ENCODE data around the gene STK10. TPM values are rescaled to one million over a fixed set of nuclear protein-coding genes. Genes with fewer than 3 reads are reported as not detected.
A peak's percentile ranks its signal among the peaks of the same experiment; 100 is the strongest.

The STK10 gene
- total and polyA plus RNA-seq, 9 of the 15 experiments (the other 6 are each of a cell fraction or from before 2014, with no cell fraction given) = 0.30 to 6.7 (median 2.4) TPM

GRCh38 chr5:171997011-171997410, 191.0 kb downstream of the STK10 start (continued):
- no peak for TF ChIP-seq ZNF277 (CRISPR knock-in tag; IDR thresholded peaks at IDR 0.05; ENCODE audit: borderline replicate concordance)
- no peak for TF ChIP-seq ELF2 (CRISPR knock-in tag; IDR thresholded peaks at IDR 0.05)
- peak; percentile 83 for TF ChIP-seq C11orf30 (IDR thresholded peaks at IDR 0.05; ENCODE audit: low read depth)
- TF ChIP-seq ETV6 (IDR thresholded peaks at IDR 0.05; ENCODE audit: borderline replicate concordance in 1 of 2, low read depth in 2 of 2, low read length in 1 of 2) = no peak
- no peak for TF ChIP-seq ETV6 (CRISPR knock-in tag; IDR thresholded peaks at IDR 0.05; ENCODE audit: borderline replicate concordance)
- no peak for TF ChIP-seq FOSL1 (tag; conservative IDR thresholded peaks at IDR 0.05)
- TF ChIP-seq GTF2A2 (tag; IDR thresholded peaks at IDR 0.05) = no peak
- TF ChIP-seq RFX1 (IDR thresholded peaks at IDR 0.05) = no peak
- TF ChIP-seq GTF2E2 (tag; IDR thresholded peaks at IDR 0.05) = no peak
- no peak for TF ChIP-seq MIER1 (IDR thresholded peaks at IDR 0.05; ENCODE audit: low read depth)
- no peak for TF ChIP-seq ZNF644 (tag; IDR thresholded peaks at IDR 0.05; ENCODE audit: low read depth)
- TF ChIP-seq ZNF316 (IDR thresholded peaks at IDR 0.05) = peak; percentile 89
- no peak for TF ChIP-seq FOS (IDR thresholded peaks at IDR 0.05; ENCODE audit: extremely low read depth, insufficient read length)
